CD14-positive monocyte (primary cell): Measurements from ENCODE around the gene JAG2. TPM values are rescaled to one million over a fixed set of nuclear protein-coding genes. Genes with fewer than 3 reads are reported as not detected.

Experiments
- DNase-seq, 3 donors: peaks; one replicate each; pipeline ENCODE4 v3.0.0-alpha.2; 2011 to 2022
- H2AFZ ChIP-seq: 2 replicates; pipeline ENCODE4 v1.6.0; 2012; ENCODE audit warnings: mild to moderate bottlenecking, low read depth, low read length, inconsistent platforms; ENCODE audit not compliant: insufficient read depth, poor library complexity, severe bottlenecking
- H3K27ac ChIP-seq, 2 donors: 1 replicate in 1 of 2; 2 replicates in 1 of 2; pipeline ENCODE4 v1.5.1; 2012 to 2013; ENCODE audit warnings: low read length in 2 of 2, control low read depth in 1 of 2, inconsistent platforms in 1 of 2, low read depth in 1 of 2, mild to moderate bottlenecking in 1 of 2
- H3K27me3 ChIP-seq, 2 donors: one replicate each; pipeline versions ENCODE4 v1.6.0 to v1.6.1; 2011 to 2013; ENCODE audit warnings: low read length in 2 of 2; ENCODE audit not compliant: control insufficient read depth in 2 of 2, insufficient read depth in 2 of 2
- H3K36me3 ChIP-seq, 2 donors: replicated peaks in 1 of 2; 1 replicate in 1 of 2; 2 replicates in 1 of 2; pipeline versions ENCODE4 v1.5.1 to v1.6.1; 2012 to 2013; ENCODE audit warnings: low read length in 2 of 2, control low read depth in 1 of 2, inconsistent platforms in 1 of 2, mild to moderate bottlenecking in 1 of 2; ENCODE audit not compliant: insufficient read depth in 2 of 2, control insufficient read depth in 1 of 2
- H3K4me1 ChIP-seq, 2 donors: 1 replicate in 1 of 2; 2 replicates in 1 of 2; pipeline versions ENCODE4 v1.5.1 to v1.6.1; 2012 to 2013; ENCODE audit warnings: low read length in 2 of 2, control low read depth in 1 of 2, inconsistent platforms in 1 of 2, mild to moderate bottlenecking in 1 of 2, moderate library complexity in 1 of 2; ENCODE audit not compliant: insufficient read depth in 2 of 2, control insufficient read depth in 1 of 2
- H3K4me2 ChIP-seq: replicated peaks from 2 replicates; pipeline ENCODE3; 2012; ENCODE audit warnings: low read length, moderate library complexity, mild to moderate bottlenecking; ENCODE audit not compliant: poor library complexity, severe bottlenecking; ENCODE audit errors: extremely low read depth
- H3K4me3 ChIP-seq, 3 experiments: fragments of 200-600 bp in 1 of 3; sonication (generic) in 1 of 3; replicated peaks in 1 of 3; 1 replicate in 2 of 3; 2 replicates in 1 of 3; pipeline ENCODE4 v1.5.1; 2011 to 2013; ENCODE audit warnings: low read length in 3 of 3, mild to moderate bottlenecking in 3 of 3, control low read depth in 2 of 3, low read depth in 2 of 3, inconsistent platforms in 1 of 3, moderate library complexity in 1 of 3
- H3K79me2 ChIP-seq: 2 replicates; pipeline ENCODE4 v1.6.0; 2012; ENCODE audit warnings: mild to moderate bottlenecking, control low read depth, inconsistent platforms, low read length, moderate library complexity; ENCODE audit not compliant: insufficient read depth
- H3K9ac ChIP-seq: 2 replicates; pipeline ENCODE4 v1.6.0; 2017; ENCODE audit warnings: low read length, mild to moderate bottlenecking; ENCODE audit not compliant: insufficient read depth, poor library complexity, severe bottlenecking
- H3K9me3 ChIP-seq, 2 donors: replicated peaks in 1 of 2; 1 replicate in 1 of 2; 2 replicates in 1 of 2; pipeline versions ENCODE4 v1.5.1 to v1.6.1; 2012 to 2013; ENCODE audit warnings: low read length in 2 of 2, control low read depth in 1 of 2; ENCODE audit not compliant: control insufficient read depth in 1 of 2, insufficient read depth in 1 of 2
- H4K20me1 ChIP-seq: 2 replicates; pipeline ENCODE4 v1.6.0; 2012; ENCODE audit warnings: mild to moderate bottlenecking, low read length, control low read depth, moderate library complexity; ENCODE audit not compliant: insufficient read depth
- H3K27ac Mint-ChIP-seq, 7 donors: one replicate each; pipeline ENCODE4 v1.8.0; 2020; ENCODE audit warnings: mild to moderate bottlenecking in 7 of 7, mixed read lengths in 7 of 7, moderate library complexity in 6 of 7, inconsistent platforms in 2 of 7
- H3K27me3 Mint-ChIP-seq, 3 donors: one replicate each; pipeline ENCODE4 v1.8.0; 2021 to 2022; ENCODE audit warnings: low read depth in 3 of 3, mild to moderate bottlenecking in 3 of 3, mixed read lengths in 3 of 3, moderate library complexity in 3 of 3, inconsistent platforms in 1 of 3
- H3K36me3 Mint-ChIP-seq, 2 donors: one replicate each; pipeline ENCODE4 v1.8.0; 2020; ENCODE audit warnings: mixed read lengths in 2 of 2, inconsistent platforms in 1 of 2, mild to moderate bottlenecking in 1 of 2
- H3K4me1 Mint-ChIP-seq: one replicate; pipeline ENCODE4 v1.8.0; 2020; ENCODE audit warnings: mild to moderate bottlenecking, mixed read lengths
- H3K4me3 Mint-ChIP-seq, 2 donors: one replicate each; pipeline ENCODE4 v1.8.0; 2020; ENCODE audit warnings: mild to moderate bottlenecking in 2 of 2, mixed read lengths in 2 of 2, moderate library complexity in 1 of 2
- H3K9me3 Mint-ChIP-seq, 7 donors: one replicate each; pipeline ENCODE4 v1.8.0; 2020 to 2022; ENCODE audit warnings: mixed read lengths in 7 of 7, mild to moderate bottlenecking in 6 of 7, moderate library complexity in 6 of 7, inconsistent platforms in 2 of 7
- WGBS: methylation state at CpG from one replicate; pipeline ENCODE4 v1.1.5; 2013; ENCODE audit warnings: missing lambda C conversion rate; ENCODE audit not compliant: insufficient coverage; 5-methylcytosine and 5-hydroxymethylcytosine counted together
- intact Hi-C, 2 donors: fragments of 100-400 bp; cut with micrococcal nuclease; formaldehyde crosslinking; loops; one replicate each; pipeline versions ENCODE4 v1.15.0 to v1.15.1; 2023
- polyA plus RNA-seq, 3 donors: library from polyadenylated mRNA; depleted of rRNA in 1 of 3; unstranded in 2 of 3; stranded (reverse) in 1 of 3; fragments of 300-500 nt in 2 of 3; fragments of >200 nt in 1 of 3; fragmentation: Illumina TruSeq in 2 of 3; gene quantifications; 1 replicate in 2 of 3; 2 replicates in 1 of 3; pipeline ENCODE4 v1.2.3, GENCODE V29; 2012 to 2021
- TF ChIP-seq, protein P1 (sequence below): fragments of 200-600 bp; IDR thresholded peaks from one replicate; pipeline ENCODE4 v1.8.0; 2022; ENCODE audit warnings: antibody characterized with exemption, mild to moderate bottlenecking

Gene JAG2
- polyA plus RNA-seq, 3 donors = 1.2 TPM; not detected in 2

DNA sequence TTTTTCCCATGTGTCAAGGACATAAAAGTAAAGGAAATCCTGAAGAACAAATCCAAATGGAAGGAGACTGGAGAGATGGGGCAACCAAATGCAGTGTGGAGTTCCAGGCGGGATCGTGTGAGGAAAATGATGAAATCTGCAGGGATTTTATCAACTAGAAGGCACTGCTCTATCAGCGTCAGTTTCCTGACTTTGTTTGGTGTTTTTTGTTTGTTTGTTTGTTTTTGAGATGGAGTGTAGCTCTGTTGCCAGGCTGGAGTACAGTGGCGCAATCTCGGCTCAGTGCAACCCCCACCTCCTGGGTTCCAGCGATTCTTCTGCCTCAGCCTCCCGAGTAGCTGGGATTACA lies 60.1 kb downstream of the JAG2 start:
- H3K36me3 ChIP-seq = no peaks in the 10 kb centered on the region
- peaks cover 0 to 5% (median 0%) of the 10 kb centered on the region in 7 donors for H3K9me3 Mint-ChIP-seq
- WGBS = 80% methylated on average over 6 of the region's 7 CpGs
- H2AFZ ChIP-seq = no peak overlapping the region
- no peaks in the 10 kb centered on the region for H3K9me3 ChIP-seq
- H3K4me3 Mint-ChIP-seq = no peak overlapping the region
- H4K20me1 ChIP-seq = no peaks in the 10 kb centered on the region
- TF ChIP-seq, protein P1, sequence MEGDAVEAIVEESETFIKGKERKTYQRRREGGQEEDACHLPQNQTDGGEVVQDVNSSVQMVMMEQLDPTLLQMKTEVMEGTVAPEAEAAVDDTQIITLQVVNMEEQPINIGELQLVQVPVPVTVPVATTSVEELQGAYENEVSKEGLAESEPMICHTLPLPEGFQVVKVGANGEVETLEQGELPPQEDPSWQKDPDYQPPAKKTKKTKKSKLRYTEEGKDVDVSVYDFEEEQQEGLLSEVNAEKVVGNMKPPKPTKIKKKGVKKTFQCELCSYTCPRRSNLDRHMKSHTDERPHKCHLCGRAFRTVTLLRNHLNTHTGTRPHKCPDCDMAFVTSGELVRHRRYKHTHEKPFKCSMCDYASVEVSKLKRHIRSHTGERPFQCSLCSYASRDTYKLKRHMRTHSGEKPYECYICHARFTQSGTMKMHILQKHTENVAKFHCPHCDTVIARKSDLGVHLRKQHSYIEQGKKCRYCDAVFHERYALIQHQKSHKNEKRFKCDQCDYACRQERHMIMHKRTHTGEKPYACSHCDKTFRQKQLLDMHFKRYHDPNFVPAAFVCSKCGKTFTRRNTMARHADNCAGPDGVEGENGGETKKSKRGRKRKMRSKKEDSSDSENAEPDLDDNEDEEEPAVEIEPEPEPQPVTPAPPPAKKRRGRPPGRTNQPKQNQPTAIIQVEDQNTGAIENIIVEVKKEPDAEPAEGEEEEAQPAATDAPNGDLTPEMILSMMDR = no peak
- H3K27me3 ChIP-seq = peaks cover 5 to 7% of the 10 kb centered on the region in 2 donors
- H3K79me2 ChIP-seq = no peaks in the 10 kb centered on the region
- no peak for DNase-seq
- H3K27ac ChIP-seq = no peak overlapping the region
- H3K27ac Mint-ChIP-seq = no peak overlapping the region
- no peak overlapping the region for H3K4me2 ChIP-seq
- H3K36me3 Mint-ChIP-seq = no peaks in the 10 kb centered on the region
- no peak overlapping the region for H3K4me3 ChIP-seq
- no peak overlapping the region for H3K9ac ChIP-seq
- H3K27me3 Mint-ChIP-seq = peaks cover 18 to 39% (median 31%) of the 10 kb centered on the region in 3 donors
- H3K4me1 Mint-ChIP-seq = no peaks in the 10 kb centered on the region
- no peaks in the 10 kb centered on the region for H3K4me1 ChIP-seq
- intact Hi-C loops = no loop called here

GRCh38 chr14:105107781-105108515 lies 60.6 kb downstream of the JAG2 start:
- Histone ChIP-seq H3K4me2 (no peak overlapping the region), H3K27ac (no peak overlapping the region), H2AFZ (no peak overlapping the region), H3K27me3 (peaks cover 5 to 7% of the 10 kb centered on the region in 2 donors), H3K4me3 (no peak overlapping the region), H3K4me1 (no peaks in the 10 kb centered on the region), H4K20me1 (no peaks in the 10 kb centered on the region), H3K9ac (no peak overlapping the region), H3K79me2 (no peaks in the 10 kb centered on the region), H3K9me3 (no peaks in the 10 kb centered on the region), H3K36me3 (no peaks in the 10 kb centered on the region)
- TF ChIP-seq, protein P1 = no peak
- Mint-ChIP-seq H3K4me3 (peak overlapping the region in 1 of 2 donors; percentile 17), H3K27me3 (peaks cover 18 to 45% (median 34%) of the 10 kb centered on the region in 3 donors), H3K9me3 (peaks cover 0 to 5% (median 0%) of the 10 kb centered on the region in 7 donors), H3K36me3 (no peaks in the 10 kb centered on the region), H3K4me1 (no peaks in the 10 kb centered on the region), H3K27ac (no peak overlapping the region)
- intact Hi-C loops = no loop called here
- 100% methylated on average over 2 of the region's 9 CpGs for WGBS
- no peak for DNase-seq
